Measurements from ENCODE around the gene GAMT.

GAMT gene

DNA sequence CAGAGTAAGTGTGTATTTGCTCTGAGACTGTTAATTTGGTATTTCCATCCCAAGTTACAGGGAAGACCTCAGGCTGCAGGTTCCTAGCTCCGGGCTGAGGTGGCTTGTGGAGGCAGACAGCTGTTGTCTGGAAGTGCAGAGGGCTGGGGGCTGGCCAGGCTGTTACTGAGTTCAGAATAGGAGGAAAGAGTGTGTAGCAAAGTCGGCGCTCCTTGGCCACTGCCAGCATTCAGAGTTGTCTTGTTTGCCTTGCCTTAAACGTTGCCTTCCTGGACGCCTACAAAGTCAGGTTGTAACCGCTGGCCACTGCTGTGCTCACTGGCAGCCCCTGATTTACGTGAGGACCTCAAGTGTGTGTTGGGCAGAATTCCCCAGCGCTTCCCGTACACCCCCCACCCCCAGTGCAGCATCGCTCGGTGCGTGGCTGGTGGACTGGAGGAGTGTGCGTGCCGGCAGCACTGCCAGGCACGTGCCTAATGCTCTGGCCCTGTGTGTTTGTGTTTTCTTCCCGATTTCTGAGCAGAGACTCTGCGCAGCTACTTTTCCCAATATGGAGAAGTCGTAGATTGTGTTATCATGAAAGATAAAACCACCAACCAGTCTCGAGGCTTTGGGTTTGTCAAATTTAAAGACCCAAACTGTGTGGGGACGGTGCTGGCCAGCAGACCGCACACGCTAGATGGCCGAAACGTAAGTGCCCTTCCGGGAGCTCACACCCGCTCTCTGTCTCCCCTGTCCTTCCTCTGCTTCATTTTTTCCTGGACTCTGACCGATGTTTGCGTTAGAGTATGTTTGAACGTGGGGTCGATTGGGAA, 16.5 kb upstream of the GAMT start:
- DNase-seq: no peak

DNA sequence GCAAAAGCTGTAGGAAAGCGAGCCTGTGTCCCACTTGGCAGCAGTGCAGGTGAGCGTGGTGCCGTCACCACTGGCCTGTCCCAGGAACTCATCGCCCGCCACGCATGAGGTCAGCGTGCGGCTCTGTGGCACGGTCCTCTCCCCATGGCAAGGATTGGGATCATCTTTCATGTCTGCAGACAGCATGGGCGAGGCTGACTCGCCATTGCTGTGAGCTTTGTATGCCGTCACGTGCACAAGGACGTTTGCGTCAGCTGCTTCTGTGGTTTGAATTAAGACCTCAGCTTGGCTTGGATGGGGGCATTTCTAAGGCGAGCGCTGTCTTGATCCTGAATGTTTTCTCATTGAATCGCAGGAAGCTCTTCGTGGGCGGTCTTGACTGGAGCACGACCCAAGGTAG, 15.8 kb upstream of the GAMT start:
- no peak for DNase-seq

DNA sequence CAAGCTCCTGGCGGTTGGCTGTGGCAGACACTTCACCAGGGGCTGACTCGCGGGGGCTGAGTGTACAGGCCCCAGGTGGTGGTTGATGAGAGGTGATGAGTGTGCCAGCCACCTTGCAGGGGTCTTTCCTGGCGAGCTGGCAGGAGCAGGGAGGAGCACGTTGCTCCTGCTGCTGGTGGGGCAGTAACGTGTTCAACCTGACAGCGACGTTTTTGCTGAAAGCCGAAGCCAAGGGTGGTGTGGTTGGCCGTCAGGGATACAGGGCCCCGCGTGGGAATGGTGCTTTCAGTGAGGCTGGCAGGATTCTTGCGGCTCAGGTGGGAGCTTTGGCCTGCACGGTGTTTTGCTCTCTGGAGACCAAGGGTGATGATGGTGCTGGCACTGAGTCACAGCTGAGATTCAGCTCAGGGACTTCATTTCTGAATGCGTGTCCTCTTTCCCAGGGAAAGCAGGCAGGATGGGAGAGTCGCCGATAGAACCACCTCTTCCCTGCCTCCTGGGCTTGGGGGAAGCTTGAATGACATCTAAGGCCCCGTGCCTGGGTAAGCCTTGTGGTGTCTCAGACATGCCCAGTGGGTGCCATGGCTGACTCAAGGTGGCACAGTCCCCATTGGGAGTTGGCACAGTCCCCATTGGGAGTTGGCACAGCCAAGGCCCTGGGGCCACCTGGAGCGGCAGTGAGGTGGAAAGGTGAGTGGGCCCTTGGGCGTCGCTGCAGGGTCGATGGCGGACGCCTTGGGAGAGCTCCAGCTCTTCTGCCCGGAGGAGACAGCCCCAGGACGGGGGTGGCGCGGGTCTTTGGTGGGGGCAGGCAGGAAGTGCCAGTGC, 14.9 kb upstream of the GAMT start:
- no peak for DNase-seq

DNA sequence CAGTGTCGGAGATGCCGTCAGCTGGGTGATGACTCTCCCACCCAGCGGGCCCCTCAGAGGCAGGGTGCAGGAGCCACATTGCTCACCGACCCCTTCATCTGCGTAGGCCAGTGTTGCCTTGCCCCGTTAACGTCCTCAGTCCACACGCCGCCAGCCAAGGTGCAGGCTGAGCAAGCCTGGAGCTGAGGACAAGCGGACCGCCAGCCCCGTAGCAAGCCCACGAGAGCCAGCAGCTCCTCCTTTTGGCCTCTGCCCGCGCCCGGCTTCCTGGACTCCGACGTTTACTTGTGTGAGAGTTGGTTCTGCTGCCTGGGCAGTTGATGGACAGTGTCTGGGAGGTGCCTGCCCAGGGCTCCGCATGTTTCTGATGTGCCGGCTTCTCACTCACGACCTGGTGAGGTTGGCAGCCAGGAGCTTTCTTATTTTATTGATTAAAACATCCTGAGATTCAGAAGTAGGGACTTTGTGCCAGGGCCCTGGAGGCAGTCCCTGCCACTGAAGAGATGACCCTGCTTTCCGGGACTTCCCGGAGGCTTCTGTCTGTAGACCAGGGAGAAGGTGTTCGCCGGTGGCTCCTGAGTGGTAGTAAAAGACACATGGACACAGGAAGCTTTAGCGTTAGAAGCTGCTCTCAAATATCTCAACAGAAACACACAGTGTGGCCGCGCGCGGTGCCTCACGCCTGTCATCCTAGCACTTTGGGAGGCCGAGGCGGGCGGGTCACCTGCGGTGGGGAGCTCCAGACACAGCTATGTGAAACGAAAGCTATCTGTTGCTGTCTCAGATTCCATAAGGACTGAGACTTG, 11.9 kb upstream of the GAMT start:
- no peak for DNase-seq

DNA sequence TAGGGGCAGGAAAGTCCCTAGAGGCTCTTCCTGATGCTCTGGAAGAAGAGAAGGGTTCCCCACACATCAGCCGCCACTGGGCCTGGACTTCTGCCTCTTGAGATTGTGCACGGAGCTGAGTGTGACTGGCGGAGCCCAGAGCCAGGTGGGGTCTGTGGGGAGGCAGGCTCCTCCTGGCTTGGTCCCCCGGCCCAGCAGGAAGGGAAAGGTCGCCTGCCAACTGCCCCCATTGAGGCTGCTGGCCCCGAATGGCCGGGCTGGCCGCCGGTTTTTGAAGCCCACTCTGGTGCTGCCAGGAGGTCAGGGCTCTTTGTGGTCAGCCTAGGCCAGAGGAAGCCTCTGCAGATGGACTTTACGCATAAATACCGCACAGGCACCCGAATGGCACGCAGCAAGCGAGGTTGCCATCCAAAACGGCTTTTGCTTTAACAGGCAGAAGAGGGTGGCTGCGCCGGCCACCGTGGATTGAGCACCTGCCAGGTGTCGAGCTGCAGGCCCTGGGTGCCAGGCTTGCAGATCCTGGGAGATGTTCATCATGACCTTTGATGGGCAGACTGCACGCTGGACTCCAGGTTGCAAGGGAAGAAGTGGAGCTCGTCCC, 11.1 kb upstream of the GAMT start:
- DNase-seq: no peak

DNA sequence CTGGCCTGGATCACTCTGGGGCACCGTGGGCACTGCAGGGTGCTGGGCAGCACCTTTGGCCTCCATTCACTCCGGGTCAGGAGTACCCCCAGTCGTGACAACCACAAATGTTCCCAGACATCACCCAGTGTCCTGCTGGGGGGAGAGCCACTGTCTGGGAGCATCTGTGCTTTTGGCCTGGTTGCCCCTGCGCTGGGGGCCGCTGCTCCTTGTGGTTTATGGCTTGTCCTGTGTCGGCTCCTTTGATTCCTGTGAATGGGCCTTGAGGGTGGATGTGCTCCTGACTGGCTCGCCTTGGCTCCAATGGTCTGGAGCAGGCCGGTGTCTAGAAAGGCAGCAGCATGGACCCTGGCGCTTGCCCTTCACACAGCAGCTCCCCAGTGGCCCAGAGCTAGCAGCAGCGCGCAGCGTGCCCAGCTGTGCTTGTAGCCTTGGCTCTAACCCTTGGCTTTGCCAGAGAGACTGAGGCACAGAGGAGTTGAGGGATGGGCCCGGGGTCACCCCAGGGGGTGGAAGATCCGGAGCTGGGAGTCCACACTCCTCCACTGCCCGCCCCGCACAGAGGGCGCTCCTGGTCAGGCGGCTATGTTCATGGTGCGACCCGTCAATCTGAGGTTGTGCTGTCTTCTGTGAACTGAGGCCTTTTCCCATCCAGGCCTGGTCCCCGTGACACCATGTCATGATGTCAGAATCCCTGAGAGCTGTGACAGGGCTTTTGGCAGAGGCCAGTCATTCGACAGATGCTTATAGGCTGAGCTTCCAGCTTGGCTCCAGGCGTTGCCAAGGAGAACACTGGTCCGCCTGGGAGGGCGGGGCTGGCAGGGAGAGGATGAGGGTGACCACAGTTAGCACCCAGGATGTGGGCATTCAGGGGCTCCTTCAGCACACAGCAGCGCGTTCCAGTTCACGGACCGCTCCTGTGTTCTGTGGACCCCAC, 10.2 kb upstream of the GAMT start:
- DNase-seq: peak in 1 of 2 experiments; percentile 34

DNA sequence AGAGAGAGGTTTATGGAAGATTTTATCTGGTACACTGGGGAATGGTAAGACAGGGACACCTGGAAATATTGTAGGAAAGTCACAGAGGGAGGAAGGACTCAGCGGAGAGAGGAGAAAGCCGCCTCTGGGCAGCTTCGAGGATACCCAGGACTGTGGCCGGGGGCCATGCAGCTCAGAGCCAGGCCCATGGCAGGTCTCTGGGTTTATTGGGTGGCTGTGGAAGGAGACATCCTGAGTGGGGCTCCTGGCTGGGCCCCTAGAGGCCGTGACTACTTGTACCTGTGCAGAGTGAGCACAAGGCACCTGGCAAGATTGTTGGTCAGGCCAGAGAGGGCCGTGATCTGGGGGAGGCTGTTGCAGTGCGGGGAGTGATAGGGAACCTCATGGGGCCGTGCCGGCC, 9.4 kb upstream of the GAMT start:
- no peak for DNase-seq

DNA sequence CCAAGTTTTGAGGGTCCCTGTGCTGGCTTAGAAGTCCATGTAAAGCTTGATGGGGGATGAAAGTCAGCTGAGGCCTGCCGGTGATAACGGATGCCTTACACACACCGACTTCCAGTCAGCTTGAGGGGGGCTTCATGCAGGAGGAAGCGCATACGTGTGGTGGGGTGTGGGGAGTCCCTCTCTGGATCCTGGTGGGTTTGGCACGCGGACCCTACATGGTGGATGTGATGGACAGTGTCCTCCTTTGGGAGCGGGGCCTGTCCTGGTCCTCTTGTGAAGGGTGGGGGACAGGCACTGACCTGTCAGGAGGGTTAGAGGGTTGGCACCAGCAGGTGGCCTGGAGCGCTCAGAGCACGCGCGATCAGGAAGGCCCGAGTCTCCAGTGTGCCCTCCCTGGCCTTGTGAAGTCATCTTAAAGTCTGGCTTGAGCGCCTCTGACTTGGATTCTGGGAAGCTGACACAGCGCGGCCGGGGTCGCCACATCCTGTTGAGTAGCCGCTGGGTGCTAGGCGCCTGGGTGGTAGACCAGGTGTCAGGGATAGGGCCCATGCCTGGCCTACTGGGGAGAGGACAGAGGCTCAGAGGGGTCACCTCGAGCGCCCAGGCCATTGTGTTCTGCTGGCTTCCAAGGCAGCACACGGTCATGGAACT, 8.9 kb upstream of the GAMT start:
- no peak for DNase-seq

DNA sequence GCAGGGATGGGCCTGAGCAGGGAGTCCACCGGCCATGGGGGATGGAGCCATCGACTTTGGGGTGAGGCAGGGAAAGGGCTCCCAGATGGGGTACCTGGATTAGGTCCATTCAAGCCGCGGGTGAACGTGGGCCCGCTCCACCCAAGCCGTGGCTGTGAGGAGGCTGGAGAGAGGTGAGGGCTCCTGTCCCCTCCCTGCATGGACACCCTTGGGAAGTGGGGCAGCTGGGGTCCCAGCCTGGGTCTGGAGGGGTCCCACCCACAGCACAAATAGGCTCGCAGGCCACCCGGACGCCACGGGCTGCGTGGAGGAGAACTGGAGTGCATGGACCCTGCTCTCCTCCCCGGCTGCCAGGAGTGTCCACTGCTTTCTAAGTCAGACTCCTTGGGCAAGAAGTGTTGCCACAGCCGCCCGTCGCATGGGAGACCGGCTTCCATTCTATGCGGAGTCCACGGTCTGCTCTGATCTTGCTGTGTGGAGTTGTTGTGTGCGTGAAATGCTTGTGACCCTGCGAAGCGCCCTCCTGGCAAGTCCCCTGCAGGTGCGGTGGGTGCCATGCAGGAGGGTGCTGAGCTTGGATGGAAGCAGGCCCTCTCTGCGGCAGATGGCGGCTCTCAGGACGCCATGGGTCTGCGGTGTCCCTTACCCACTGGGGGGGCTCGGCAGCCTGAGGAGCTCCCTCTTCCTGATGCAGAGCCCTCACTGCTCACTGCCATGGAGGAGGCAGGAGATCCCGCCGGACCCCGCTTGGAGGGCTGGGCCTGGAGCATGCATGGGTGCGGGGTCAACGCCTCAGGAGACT, 8.1 kb upstream of the GAMT start:
- DNase-seq: no peak

DNA sequence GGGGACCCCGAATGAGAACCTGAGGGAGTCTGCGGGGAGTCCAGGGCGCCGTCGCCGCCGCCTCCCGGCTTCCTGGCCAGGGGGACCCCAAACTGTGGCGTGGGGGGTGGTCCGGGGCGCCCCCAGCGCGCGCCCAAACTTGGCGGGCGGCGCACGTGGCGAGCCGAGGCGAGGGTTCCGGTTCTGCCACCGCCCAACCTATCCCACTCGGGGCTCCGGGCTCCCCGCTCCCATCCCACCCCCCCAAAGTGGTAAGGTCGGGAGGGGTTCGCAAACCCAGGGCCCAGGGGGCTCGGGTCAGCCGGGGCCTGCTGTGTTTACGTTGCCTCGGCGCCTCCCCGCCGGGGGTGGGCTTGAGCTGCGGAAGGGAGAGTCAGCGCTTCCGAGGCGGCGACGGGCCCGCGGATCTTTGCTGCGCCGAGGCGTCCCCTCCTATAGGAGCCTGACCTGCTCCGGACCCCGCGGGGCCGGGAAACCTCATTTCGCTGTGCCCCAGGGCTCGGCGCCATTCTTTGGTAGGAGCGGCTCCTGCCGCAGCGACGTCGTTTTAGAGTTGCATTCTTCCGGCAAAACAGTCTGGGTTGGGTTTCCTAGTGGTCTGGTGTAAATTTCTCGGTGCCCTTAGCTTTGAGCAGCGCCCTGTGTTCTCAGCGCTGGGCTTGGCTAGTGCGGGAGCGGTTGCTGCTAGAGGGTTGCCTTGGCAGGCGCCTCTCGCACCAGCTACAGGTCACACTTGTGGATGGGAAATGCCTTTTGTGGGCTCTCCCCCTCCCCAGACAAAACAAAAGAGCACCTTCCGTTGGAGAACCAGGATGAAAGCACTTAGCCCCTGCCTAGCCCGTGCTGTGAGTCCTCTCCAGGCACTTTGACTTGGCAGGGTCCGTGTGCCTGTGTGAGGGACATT, 7.2 kb upstream of the GAMT start:
- no peak for DNase-seq

DNA sequence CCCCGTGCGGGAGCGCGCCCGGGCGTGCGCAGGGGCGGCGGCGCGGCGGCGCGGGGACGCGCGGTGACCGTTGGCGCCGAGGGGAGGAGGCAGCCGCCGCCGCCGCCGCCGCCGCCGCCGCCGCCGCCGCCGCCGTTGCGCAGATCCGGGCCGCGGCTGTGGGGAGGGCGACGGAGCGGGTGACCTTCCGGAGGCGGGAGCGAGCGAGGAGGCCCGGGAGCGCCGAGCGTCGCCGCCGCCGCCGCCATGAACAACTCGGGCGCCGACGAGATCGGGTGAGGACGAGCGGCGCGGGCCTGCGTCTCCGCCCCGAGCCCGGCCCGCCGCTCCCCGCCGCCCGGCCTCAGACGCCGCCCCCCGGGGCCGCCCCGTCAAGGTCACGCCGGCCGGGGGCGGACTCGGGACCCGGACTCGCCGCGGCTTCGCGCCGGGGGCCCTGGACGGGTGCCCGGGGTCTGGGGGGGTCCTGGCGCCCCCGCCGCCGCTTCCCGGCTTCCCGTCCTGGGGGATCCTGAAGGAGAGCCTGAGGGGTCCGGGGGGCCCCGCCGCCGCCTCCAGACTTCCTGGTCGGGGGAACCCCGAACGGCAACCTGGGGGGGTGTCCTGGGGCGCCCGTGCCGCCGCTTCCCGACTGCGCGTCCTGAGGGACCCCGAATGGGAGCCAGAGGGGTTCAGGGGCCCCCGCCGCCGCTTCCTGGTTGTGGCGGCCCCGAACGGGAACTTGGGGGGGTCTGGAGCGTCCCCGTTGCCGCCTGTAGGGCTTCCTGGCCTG, 6.4 kb upstream of the GAMT start, which contains the start of gene DAZAP1:
DAZAP1 (plus strand) TSS at position 59 of the 772 bp plus-strand sequence; CDS start at position 247, 188 bp downstream.
- DNase-seq: no peak

DNA sequence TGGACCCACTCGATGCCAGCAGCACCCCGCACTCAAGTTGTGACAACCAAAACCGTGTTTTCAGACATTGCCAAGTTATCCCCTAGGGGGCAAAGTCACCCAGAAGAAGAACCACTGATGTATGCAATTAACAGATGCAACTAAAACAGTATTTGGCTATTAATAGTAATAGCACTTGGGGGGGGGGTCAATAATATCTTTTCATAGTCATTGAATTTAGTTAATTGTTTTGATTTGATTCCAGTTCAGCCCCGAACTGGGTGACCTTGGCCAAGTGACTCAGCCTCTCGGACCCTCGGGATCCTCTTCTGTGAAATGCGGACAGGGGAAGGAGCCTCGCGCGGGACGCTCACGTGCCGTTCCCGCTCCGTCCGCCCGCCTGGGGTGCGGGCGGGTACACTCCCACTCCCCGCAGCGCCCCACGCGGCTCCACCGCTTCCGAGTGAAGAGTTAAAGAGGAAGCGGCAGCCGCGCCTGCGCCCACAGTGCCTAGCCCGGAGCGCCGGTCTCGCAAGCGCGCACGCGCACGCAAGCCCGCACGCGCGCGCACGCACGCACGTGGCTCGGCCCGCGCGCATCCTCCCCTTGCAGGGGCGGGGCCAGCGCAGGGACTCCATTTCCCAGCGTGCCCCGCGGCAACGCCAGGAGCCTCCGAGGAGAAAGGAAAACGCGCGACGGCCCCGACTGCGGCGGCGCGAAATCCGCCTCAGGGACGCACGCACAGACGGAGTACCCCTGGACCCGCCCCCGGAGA, 5.6 kb upstream of the GAMT start:
- DNase-seq: peak; percentile 99

DNA sequence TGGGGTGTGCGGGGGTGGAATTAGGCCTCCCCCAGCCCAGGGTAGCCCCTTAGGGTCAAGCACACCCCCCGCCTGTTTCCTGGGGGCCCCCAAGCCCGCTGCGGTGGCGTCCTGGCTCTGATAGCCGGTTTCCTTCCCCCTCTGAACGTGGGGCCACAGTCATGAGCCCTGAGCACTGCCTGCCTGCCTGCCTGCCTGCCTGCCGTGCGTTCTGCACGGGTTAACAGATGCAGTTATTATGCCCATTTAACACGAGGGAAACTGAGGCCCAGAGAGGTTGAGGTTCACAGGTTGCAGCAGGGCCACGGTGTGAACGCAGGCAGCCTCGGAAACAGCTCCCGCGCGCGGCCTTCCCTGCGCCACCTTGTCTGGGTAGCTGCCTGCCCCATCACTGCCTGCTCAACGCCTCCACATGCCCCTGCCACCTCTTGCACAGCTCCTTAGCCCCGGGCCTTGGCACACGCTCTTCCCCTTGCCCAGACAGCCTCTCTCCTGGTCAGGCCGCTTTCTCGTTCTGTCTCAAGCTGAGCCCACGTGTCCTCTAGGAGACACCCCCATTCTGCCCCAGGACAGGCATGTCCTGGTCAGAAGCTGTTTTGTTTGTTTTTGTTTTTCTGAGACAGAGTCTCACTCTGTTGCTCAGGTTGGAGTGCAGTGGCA, 1.2 kb upstream of the GAMT start:
- DNase-seq: no peak

DNA sequence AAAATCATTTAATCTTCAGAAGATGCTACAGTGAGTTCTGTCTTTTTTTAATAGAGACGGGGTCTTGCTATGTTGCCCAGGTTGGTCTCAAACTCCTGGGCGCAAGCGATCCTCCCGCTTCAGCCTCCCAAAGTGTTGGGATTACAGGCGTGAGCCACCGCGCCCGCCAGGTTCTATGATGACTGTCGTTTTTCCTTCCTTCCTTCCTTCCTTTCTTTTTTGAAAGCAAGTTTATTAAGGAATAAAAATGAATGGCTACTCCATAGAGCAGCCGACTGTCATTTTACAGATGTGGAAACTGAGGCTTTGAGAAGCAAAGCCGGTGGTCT, 511 bp upstream of the GAMT start:
- DNase-seq: no peak

DNA sequence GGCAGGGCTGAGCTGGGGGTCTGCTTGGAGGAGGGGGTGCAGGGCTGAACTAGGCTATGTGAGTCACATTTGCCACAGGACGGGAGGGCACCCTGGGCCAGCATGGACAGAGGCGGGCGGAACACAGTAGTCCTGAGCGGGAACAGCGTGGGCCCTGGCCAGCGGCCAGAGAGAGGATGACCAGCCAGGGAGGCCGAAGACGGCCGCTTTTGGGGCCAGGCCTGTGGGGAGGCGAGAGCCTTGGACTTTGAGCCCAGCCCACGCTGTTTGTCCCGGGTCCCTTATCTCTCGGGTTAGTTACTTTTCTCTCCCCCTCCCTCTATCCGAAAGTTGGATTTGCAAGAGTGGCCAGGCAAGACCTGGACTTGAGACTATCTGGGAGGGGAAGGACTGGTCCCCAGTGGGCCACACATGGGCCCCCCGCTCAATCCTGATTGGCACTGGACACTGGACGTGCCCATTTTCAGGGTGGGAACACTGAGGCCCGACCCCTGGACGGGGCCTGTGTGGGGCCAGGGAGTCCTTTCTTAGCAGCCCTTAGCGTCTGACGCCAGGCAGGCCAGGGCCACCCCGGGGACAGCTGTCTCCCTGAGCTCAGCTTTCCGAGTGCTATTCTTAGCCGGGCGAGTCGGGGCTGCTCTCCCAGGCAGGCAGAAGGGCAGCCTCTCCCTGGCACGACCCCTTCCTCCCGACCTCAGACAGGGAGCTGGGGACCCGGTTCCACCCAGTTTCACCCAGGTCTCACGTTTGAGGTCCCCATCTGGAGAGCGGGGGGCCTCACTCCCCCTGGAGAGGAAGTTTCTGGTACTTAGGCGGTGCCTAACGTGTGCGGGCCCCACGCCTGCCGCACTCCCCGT, 833 bp downstream of the GAMT start:
- peak; percentile 44 to 64 for DNase-seq

DNA sequence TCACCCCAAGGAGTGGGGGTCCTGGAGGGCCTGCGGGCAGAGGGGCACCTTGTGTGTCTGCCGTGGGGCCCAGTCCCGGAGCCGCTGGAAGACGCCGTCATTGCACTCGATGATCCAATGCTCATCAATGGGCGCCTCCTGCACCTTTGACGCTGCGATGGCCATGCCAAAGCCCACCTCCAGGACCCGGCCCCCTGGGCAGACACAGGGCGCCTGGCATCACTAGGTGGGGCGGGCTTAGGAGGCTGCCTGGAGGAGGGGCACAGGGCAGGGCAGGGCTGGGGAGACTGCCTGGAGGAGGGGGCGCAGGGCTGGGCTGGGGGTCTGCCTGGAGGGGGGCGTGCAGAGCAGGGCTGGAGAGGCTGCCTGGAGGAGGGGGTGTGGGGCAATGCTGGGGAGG, 1.6 kb downstream of the GAMT start:
- DNase-seq: no peak
